Mesothelial cell of epicardium (in vitro differentiated cells): Measurements from ENCODE around the gene TTLL8. TPM values are rescaled to one million over a fixed set of nuclear protein-coding genes. Genes with fewer than 3 reads are reported as not detected.

ENCODE experiments used
- DNase-seq, 2 experiments: peaks; one replicate each; pipeline ENCODE4 v3.0.0; 2021; ENCODE audit warnings: low spot score in 2 of 2; ENCODE audit not compliant: unreplicated experiment in 2 of 2
- H3K27ac Mint-ChIP-seq: 2 replicates; pipeline ENCODE4 v1.8.0; 2021; ENCODE audit warnings: mixed read lengths
- H3K27me3 Mint-ChIP-seq: 2 replicates; pipeline ENCODE4 v1.8.0; 2021; ENCODE audit warnings: low read depth, mixed read lengths
- H3K36me3 Mint-ChIP-seq: 2 replicates; pipeline ENCODE4 v1.8.0; 2021; ENCODE audit warnings: mixed read lengths
- H3K4me1 Mint-ChIP-seq: 2 replicates; pipeline ENCODE4 v1.8.0; 2021; ENCODE audit warnings: mixed read lengths
- H3K4me3 Mint-ChIP-seq: 2 replicates; pipeline ENCODE4 v1.8.0; 2021; ENCODE audit warnings: mild to moderate bottlenecking, moderate library complexity, mixed read lengths
- H3K9me3 Mint-ChIP-seq: 2 replicates; pipeline ENCODE4 v1.8.0; 2021; ENCODE audit warnings: mixed read lengths
- total RNA-seq: library from RNA; stranded (reverse); gene quantifications from 3 replicates; pipeline ENCODE4 v1.2.1, GENCODE V29; 2021
- TF ChIP-seq, protein P1 (sequence below): fragments of 200-600 bp; sonication (generic); IDR thresholded peaks from one replicate; pipeline ENCODE4 v1.5.0; 2021; ENCODE audit warnings: antibody characterized with exemption; ENCODE audit not compliant: unreplicated experiment

Gene TTLL8
- total RNA-seq, 1 donor from 2014 or later, result 0.13 TPM

GRCh38 chr22:49970528-49971231, 87.4 kb downstream of the TTLL8 start:
- no peaks in the 10 kb centered on the region for H3K9me3 Mint-ChIP-seq
- no peaks in the 10 kb centered on the region for H3K36me3 Mint-ChIP-seq
- peak overlapping the region; percentile 74 for H3K27ac Mint-ChIP-seq
- H3K4me1 Mint-ChIP-seq, result peaks cover 11% of the 10 kb centered on the region
- H3K27me3 Mint-ChIP-seq, result peaks cover 9% of the 10 kb centered on the region
- H3K4me3 Mint-ChIP-seq, result peak overlapping the region; percentile 67
- TF ChIP-seq, protein P1, sequence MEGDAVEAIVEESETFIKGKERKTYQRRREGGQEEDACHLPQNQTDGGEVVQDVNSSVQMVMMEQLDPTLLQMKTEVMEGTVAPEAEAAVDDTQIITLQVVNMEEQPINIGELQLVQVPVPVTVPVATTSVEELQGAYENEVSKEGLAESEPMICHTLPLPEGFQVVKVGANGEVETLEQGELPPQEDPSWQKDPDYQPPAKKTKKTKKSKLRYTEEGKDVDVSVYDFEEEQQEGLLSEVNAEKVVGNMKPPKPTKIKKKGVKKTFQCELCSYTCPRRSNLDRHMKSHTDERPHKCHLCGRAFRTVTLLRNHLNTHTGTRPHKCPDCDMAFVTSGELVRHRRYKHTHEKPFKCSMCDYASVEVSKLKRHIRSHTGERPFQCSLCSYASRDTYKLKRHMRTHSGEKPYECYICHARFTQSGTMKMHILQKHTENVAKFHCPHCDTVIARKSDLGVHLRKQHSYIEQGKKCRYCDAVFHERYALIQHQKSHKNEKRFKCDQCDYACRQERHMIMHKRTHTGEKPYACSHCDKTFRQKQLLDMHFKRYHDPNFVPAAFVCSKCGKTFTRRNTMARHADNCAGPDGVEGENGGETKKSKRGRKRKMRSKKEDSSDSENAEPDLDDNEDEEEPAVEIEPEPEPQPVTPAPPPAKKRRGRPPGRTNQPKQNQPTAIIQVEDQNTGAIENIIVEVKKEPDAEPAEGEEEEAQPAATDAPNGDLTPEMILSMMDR, result no peak
- DNase-seq, result peak; percentile 64 to 69

- TF ChIP-seq, protein P1, result no peak
- H3K27ac Mint-ChIP-seq, result peak overlapping the region; percentile 74
- H3K36me3 Mint-ChIP-seq, result no peaks in the 10 kb centered on the region
- no peak for DNase-seq
- H3K4me1 Mint-ChIP-seq, result peaks cover 11% of the 10 kb centered on the region
- H3K27me3 Mint-ChIP-seq, result peaks cover 9% of the 10 kb centered on the region
- H3K9me3 Mint-ChIP-seq, result no peaks in the 10 kb centered on the region
- H3K4me3 Mint-ChIP-seq, result peak overlapping the region; percentile 67
Measured at GRCh38 chr22:49969751-49970527, 88.2 kb downstream of the TTLL8 start.

- Mint-ChIP-seq H3K4me3 (no peak overlapping the region), H3K36me3 (no peaks in the 10 kb centered on the region), H3K9me3 (no peaks in the 10 kb centered on the region), H3K4me1 (peaks cover 11% of the 10 kb centered on the region), H3K27me3 (peaks cover 9% of the 10 kb centered on the region), H3K27ac (no peak overlapping the region)
- no peak for DNase-seq
- TF ChIP-seq, protein P1, result no peak
Measured at GRCh38 chr22:49968831-49969661, 89.1 kb downstream of the TTLL8 start.

Other genes with a start within 250 kb of the TTLL8 start
- gene BRD1, start 230.4 kb downstream of the TTLL8 start, total RNA-seq, result 60.3 to 65.0 TPM (median 64.1 TPM) in 3 replicates
- gene ZBED4, start 204.5 kb downstream of the TTLL8 start, total RNA-seq, result 32.3 to 33.3 TPM (median 32.6 TPM) in 3 replicates
- gene ALG12, start 139.9 kb downstream of the TTLL8 start, total RNA-seq, result 26.4 to 30.9 TPM (median 26.8 TPM) in 3 replicates
- 41.4 to 42.2 TPM (median 41.9 TPM) in 3 replicates for gene CRELD2, start 139.7 kb downstream of the TTLL8 start, total RNA-seq
- gene PIM3, start 97.5 kb downstream of the TTLL8 start, total RNA-seq, result 57.5 to 62.5 TPM (median 59.8 TPM) in 3 replicates
- 0.29 to 0.31 TPM (median 0.31 TPM) in 3 replicates for gene IL17REL, start 45.5 kb downstream of the TTLL8 start, total RNA-seq
- 1.8 to 2.1 TPM (median 2.0 TPM) in 3 replicates for gene MLC1, start 27.1 kb upstream of the TTLL8 start, total RNA-seq
- gene MOV10L1, start 31.7 kb upstream of the TTLL8 start, total RNA-seq, result 1.7 to 3.5 TPM (median 2.8 TPM) in 3 replicates
- 6.0 to 7.0 TPM (median 6.4 TPM) in 3 replicates for gene PANX2, start 112.4 kb upstream of the TTLL8 start, total RNA-seq
- gene TRABD, start 127.6 kb upstream of the TTLL8 start, total RNA-seq, result 44.3 to 44.6 TPM (median 44.4 TPM) in 3 replicates
- 25.5 to 28.3 TPM (median 26.9 TPM) in 3 replicates for gene SELENOO, start 142.7 kb upstream of the TTLL8 start, total RNA-seq
- 64.1 to 65.9 TPM (median 65.3 TPM) in 3 replicates for gene TUBGCP6, start 186.7 kb upstream of the TTLL8 start, total RNA-seq
- 77.6 to 81.3 TPM (median 79.5 TPM) in 3 replicates for gene HDAC10, start 193.0 kb upstream of the TTLL8 start, total RNA-seq
- gene MAPK12, start 203.4 kb upstream of the TTLL8 start, total RNA-seq, result 55.6 to 63.3 TPM (median 57.2 TPM) in 3 replicates
- 5.9 to 8.4 TPM (median 8.3 TPM) in 3 replicates for gene MAPK11, start 212.1 kb upstream of the TTLL8 start, total RNA-seq
- 467 to 493 TPM (median 468 TPM) in 3 replicates for gene PLXNB2, start 249.3 kb upstream of the TTLL8 start, total RNA-seq